HUES48 (cell line): Measurements from ENCODE around the gene AMT.

Source experiments
- H3K27ac ChIP-seq: one replicate; pipeline ENCODE4 v1.7.0; 2013; ENCODE audit warnings: low read depth, low read length, inconsistent platforms
- H3K27me3 ChIP-seq: 2 replicates; pipeline ENCODE4 v1.6.1; 2013; ENCODE audit warnings: mild to moderate bottlenecking, low read length; ENCODE audit not compliant: control insufficient read depth, insufficient read depth
- H3K36me3 ChIP-seq: 2 replicates; pipeline ENCODE4 v1.6.1; 2013; ENCODE audit warnings: low read length; ENCODE audit not compliant: control insufficient read depth, insufficient read depth
- H3K4me1 ChIP-seq: 2 replicates; pipeline ENCODE4 v1.6.1; 2013; ENCODE audit warnings: mild to moderate bottlenecking, low read length; ENCODE audit not compliant: control insufficient read depth, insufficient read depth
- H3K4me3 ChIP-seq: 2 replicates; pipeline ENCODE4 v1.5.1; 2013; ENCODE audit warnings: mild to moderate bottlenecking, low read depth, low read length
- H3K9ac ChIP-seq: 2 replicates; pipeline ENCODE4 v1.6.1; 2013; ENCODE audit warnings: mild to moderate bottlenecking, low read depth, low read length, moderate library complexity
- H3K9me3 ChIP-seq: 2 replicates; pipeline ENCODE4 v1.6.1; 2013; ENCODE audit warnings: low read length; ENCODE audit not compliant: control insufficient read depth, insufficient read depth

AMT gene

GRCh38 chr3:49422379-49423248, at the start of gene AMT:
Gene AMT (minus strand): TSS chr3:49422473. CDS start chr3:49422450, 23 bp downstream.
- H3K27me3 ChIP-seq, result no peaks in the 10 kb centered on the region
- H3K9me3 ChIP-seq, result no peaks in the 10 kb centered on the region
- peak within 1 kb of the TSS; percentile 74 for H3K4me3 ChIP-seq
- H3K27ac ChIP-seq, result peak within 1 kb of the TSS; percentile 92
- H3K36me3 ChIP-seq, result peaks cover 10% of the 10 kb centered on the region; the same call in 1 of the 2 replicates
- H3K4me1 ChIP-seq, result peaks cover 14% of the 10 kb centered on the region
- peak within 1 kb of the TSS; percentile 77 for H3K9ac ChIP-seq

- Histone ChIP-seq H3K4me1 (peaks cover 18% of the 10 kb centered on the region), H3K9me3 (no peaks in the 10 kb centered on the region), H3K27me3 (no peaks in the 10 kb centered on the region), H3K36me3 (no peaks in the 10 kb centered on the region), H3K9ac (peak overlapping the region; percentile 76), H3K27ac (peak overlapping the region; percentile 97), H3K4me3 (peak overlapping the region; percentile 84)
Measured at GRCh38 chr3:49470714-49471420, 48.6 kb upstream of the AMT start.

- Histone ChIP-seq H3K4me1 (peaks cover 18% of the 10 kb centered on the region), H3K27me3 (no peaks in the 10 kb centered on the region), H3K4me3 (peak within 1 kb of the TSS; percentile 84), H3K9ac (peak within 1 kb of the TSS; percentile 76), H3K9me3 (no peaks in the 10 kb centered on the region), H3K36me3 (no peaks in the 10 kb centered on the region), H3K27ac (peak within 1 kb of the TSS; percentile 97)
Measured at GRCh38 chr3:49469936-49470713, 47.9 kb upstream of the AMT start, which contains the start of gene DAG1. Gene DAG1 (plus strand): TSS chr3:49470267. CDS start chr3:49510535, 40,268 bp downstream.

GRCh38 chr3:49469037-49469935, 47.0 kb upstream of the AMT start:
- Histone ChIP-seq H3K4me3 (peak overlapping the region; percentile 68), H3K9ac (peak overlapping the region; percentile 64), H3K4me1 (peaks cover 18% of the 10 kb centered on the region), H3K36me3 (no peaks in the 10 kb centered on the region), H3K27ac (peak overlapping the region; percentile 97), H3K27me3 (no peaks in the 10 kb centered on the region), H3K9me3 (no peaks in the 10 kb centered on the region)

GRCh38 chr3:49466085-49466484, 43.8 kb upstream of the AMT start:
- Histone ChIP-seq H3K36me3 (no peaks in the 10 kb centered on the region), H3K27ac (peak overlapping the region; percentile 69), H3K4me1 (peaks cover 19% of the 10 kb centered on the region), H3K4me3 (no peak overlapping the region), H3K9me3 (no peaks in the 10 kb centered on the region), H3K27me3 (no peaks in the 10 kb centered on the region), H3K9ac (no peak overlapping the region)

- Histone ChIP-seq H3K36me3 (no peaks in the 10 kb centered on the region), H3K9me3 (no peaks in the 10 kb centered on the region), H3K27ac (peak overlapping the region; percentile 69), H3K4me3 (no peak overlapping the region), H3K4me1 (peaks cover 25% of the 10 kb centered on the region), H3K9ac (no peak overlapping the region), H3K27me3 (no peaks in the 10 kb centered on the region)
Measured at GRCh38 chr3:49465270-49466034, 43.2 kb upstream of the AMT start.

- Histone ChIP-seq H3K9ac (peak overlapping the region; percentile 20), H3K27ac (peak overlapping the region; percentile 94)
Measured at GRCh38 chr3:49462222-49462621, 39.9 kb upstream of the AMT start.

GRCh38 chr3:49461443-49462171, 39.3 kb upstream of the AMT start:
- no peaks in the 10 kb centered on the region for H3K9me3 ChIP-seq
- no peaks in the 10 kb centered on the region for H3K36me3 ChIP-seq
- H3K9ac ChIP-seq, result peak overlapping the region; percentile 52
- H3K27ac ChIP-seq, result peak overlapping the region; percentile 94
- no peaks in the 10 kb centered on the region for H3K27me3 ChIP-seq
- peaks cover 36% of the 10 kb centered on the region for H3K4me1 ChIP-seq
- peak overlapping the region; percentile 2; the same call in 1 of the 2 replicates for H3K4me3 ChIP-seq

More at GRCh38 chr3:49462222-49462621, 39.9 kb upstream of the AMT start:
- Histone ChIP-seq H3K9me3 (no peaks in the 10 kb centered on the region), H3K27me3 (no peaks in the 10 kb centered on the region), H3K36me3 (no peaks in the 10 kb centered on the region), H3K4me3 (no peak overlapping the region), H3K4me1 (peaks cover 36% of the 10 kb centered on the region)

- Histone ChIP-seq H3K4me1 (peaks cover 36% of the 10 kb centered on the region), H3K9me3 (no peaks in the 10 kb centered on the region), H3K36me3 (no peaks in the 10 kb centered on the region), H3K4me3 (0 out of 2 replicates have a peak overlapping the region, but pooled peaks have one; percentile 2), H3K9ac (peak overlapping the region; percentile 52), H3K27me3 (no peaks in the 10 kb centered on the region), H3K27ac (peak overlapping the region; percentile 94)
Measured at GRCh38 chr3:49460956-49461355, 38.7 kb upstream of the AMT start.
